Osteocyte (in vitro differentiated cells): ENCODE measurements around the gene PALD1. TPM values are rescaled to one million over a fixed set of nuclear protein-coding genes. Genes with fewer than 3 reads are reported as not detected.

Source experiments
- DNase-seq: peaks from one replicate; pipeline ENCODE4 v3.0.0; 2021; ENCODE audit warnings: mixed read lengths; ENCODE audit not compliant: unreplicated experiment; ENCODE audit errors: extremely low spot score
- H3K27ac Mint-ChIP-seq: one replicate; pipeline ENCODE4 v1.8.0; 2021; ENCODE audit warnings: mild to moderate bottlenecking, mixed read lengths; ENCODE audit not compliant: unreplicated experiment
- H3K27me3 Mint-ChIP-seq: one replicate; pipeline ENCODE4 v1.8.0; 2021; ENCODE audit warnings: mixed read lengths; ENCODE audit not compliant: unreplicated experiment
- H3K36me3 Mint-ChIP-seq: one replicate; pipeline ENCODE4 v1.8.0; 2021; ENCODE audit warnings: mixed read lengths; ENCODE audit not compliant: unreplicated experiment
- H3K4me1 Mint-ChIP-seq: one replicate; pipeline ENCODE4 v1.8.0; 2021; ENCODE audit warnings: mixed read lengths; ENCODE audit not compliant: unreplicated experiment
- H3K4me3 Mint-ChIP-seq: one replicate; pipeline ENCODE4 v1.8.0; 2021; ENCODE audit warnings: mild to moderate bottlenecking, moderate library complexity, mixed read lengths; ENCODE audit not compliant: unreplicated experiment
- H3K9me3 Mint-ChIP-seq: one replicate; pipeline ENCODE4 v1.8.0; 2021; ENCODE audit warnings: mixed read lengths; ENCODE audit not compliant: unreplicated experiment
- total RNA-seq: library from RNA; stranded (reverse); gene quantifications from 2 replicates; pipeline ENCODE4 v1.2.1, GENCODE V29; 2021
- TF ChIP-seq, protein P1 (sequence below): fragments of 200-600 bp; sonication (generic); IDR thresholded peaks from 2 replicates; pipeline ENCODE4 v1.5.0; 2021; ENCODE audit warnings: antibody characterized with exemption, mild to moderate bottlenecking, moderate library complexity

PALD1 gene
- total RNA-seq, 1 donor from 2014 or later = 3.1 TPM

DNA sequence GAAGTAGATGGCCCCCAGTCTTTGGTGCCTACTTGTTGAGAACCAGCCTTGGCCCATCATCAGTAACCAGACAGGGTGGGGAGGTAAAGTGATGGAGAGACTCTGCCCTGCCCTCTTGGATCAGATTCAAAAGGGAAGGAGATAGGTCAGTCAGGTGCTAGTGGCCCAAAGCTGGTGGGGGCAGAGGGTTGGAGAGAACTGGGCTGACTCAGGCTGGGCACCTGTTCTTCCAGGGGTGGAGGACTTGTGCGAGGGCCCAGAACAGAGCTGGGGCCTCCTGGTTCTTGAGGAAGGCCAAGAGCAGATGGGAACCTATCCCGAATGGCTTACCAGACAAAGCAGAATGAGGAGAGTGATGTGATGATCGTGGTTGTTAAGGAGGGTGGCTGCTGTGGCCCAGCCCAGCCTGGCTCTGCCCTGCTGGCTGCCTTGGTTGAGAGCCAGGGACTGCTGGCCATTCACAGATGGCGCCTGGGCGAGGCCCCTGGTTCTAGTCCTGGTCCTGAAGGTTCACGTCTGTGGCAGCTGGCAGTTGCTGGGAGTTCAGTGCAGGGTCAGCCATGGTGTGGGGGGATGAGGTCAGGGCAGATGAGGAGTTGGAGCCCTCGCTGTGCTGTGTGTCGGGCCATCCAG is 36.6 kb downstream of the PALD1 start:
- DNase-seq = no peak
- H3K27ac Mint-ChIP-seq = no peak overlapping the region
- H3K9me3 Mint-ChIP-seq = no peaks in the 10 kb centered on the region
- H3K4me3 Mint-ChIP-seq = no peak overlapping the region
- peaks cover 37% of the 10 kb centered on the region for H3K4me1 Mint-ChIP-seq
- H3K36me3 Mint-ChIP-seq = no peaks in the 10 kb centered on the region
- H3K27me3 Mint-ChIP-seq = no peaks in the 10 kb centered on the region
- TF ChIP-seq, protein P1, sequence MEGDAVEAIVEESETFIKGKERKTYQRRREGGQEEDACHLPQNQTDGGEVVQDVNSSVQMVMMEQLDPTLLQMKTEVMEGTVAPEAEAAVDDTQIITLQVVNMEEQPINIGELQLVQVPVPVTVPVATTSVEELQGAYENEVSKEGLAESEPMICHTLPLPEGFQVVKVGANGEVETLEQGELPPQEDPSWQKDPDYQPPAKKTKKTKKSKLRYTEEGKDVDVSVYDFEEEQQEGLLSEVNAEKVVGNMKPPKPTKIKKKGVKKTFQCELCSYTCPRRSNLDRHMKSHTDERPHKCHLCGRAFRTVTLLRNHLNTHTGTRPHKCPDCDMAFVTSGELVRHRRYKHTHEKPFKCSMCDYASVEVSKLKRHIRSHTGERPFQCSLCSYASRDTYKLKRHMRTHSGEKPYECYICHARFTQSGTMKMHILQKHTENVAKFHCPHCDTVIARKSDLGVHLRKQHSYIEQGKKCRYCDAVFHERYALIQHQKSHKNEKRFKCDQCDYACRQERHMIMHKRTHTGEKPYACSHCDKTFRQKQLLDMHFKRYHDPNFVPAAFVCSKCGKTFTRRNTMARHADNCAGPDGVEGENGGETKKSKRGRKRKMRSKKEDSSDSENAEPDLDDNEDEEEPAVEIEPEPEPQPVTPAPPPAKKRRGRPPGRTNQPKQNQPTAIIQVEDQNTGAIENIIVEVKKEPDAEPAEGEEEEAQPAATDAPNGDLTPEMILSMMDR = no peak

DNA sequence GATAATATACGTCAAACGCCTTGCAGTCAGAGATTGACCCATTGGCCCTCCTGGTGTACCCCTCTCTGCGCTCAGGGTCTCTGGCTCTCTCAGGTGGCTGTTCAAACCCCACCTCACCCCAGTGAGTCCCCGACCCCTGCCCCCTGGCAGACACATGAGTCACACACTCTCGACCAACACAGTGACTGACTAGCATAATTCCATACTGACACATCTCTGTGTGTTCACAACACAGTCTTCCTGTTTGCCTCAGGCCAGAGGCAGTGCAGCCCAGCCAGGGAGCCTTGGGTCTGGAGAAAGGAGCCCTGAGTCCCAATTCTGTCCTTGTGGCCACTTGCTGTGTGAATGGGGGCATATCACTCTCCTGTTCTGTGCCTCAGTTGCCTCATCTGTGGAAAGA is 40.1 kb downstream of the PALD1 start:
- Mint-ChIP-seq H3K36me3 (no peaks in the 10 kb centered on the region), H3K4me1 (peaks cover 14% of the 10 kb centered on the region), H3K9me3 (no peaks in the 10 kb centered on the region), H3K27ac (no peak overlapping the region), H3K27me3 (no peaks in the 10 kb centered on the region), H3K4me3 (no peak overlapping the region)
- TF ChIP-seq, protein P1 = no peak
- no peak for DNase-seq

DNA sequence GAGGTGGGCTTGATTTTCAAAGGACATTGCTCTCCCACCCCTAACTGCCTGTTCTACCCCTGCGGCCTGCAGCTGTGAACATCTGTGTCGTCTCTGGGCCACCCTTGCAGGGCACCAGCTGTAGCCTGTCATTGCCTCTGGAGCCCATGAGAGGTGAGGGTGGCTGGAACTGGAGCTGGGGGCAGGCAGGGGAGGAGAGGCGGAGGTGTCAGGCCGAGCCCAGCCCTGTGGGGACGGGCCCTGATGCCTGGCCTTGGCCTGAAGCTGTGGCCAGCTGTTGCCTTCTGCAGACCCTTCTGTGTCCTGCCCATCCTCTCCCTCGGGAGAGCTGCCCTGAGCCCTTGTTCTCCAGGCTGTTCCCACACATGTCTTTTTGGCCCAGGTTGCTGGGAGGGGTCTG is 44.5 kb downstream of the PALD1 start:
- no peak for DNase-seq
- H3K27me3 Mint-ChIP-seq = no peaks in the 10 kb centered on the region
- no peak overlapping the region for H3K4me3 Mint-ChIP-seq
- H3K4me1 Mint-ChIP-seq = peaks cover 8% of the 10 kb centered on the region
- TF ChIP-seq, protein P1 = no peak
- no peaks in the 10 kb centered on the region for H3K36me3 Mint-ChIP-seq
- no peak overlapping the region for H3K27ac Mint-ChIP-seq
- H3K9me3 Mint-ChIP-seq = no peaks in the 10 kb centered on the region

DNA sequence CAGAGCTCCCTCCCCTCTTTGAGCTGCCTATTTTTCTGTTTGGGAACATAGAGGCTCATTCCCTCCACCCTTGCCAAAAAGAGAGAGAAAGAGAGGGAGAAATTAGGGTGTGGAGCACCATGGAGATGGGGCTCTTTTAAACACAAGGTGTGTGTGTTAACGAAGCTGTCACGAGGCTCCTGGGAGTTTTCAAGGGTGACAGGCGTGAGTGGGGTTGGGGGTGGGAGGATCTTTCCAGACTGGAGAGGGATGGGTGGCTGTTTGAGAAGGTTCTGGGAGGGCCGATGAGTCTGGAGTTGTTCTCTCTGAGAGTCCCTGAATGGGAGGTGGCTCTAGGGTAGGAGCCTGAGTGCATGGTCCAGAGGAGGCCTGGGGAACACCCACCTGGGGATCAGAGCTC is 45.0 kb downstream of the PALD1 start:
- Mint-ChIP-seq H3K9me3 (no peaks in the 10 kb centered on the region), H3K27ac (no peak overlapping the region), H3K36me3 (no peaks in the 10 kb centered on the region), H3K4me1 (peaks cover 4% of the 10 kb centered on the region), H3K4me3 (no peak overlapping the region), H3K27me3 (no peaks in the 10 kb centered on the region)
- TF ChIP-seq, protein P1 = no peak
- no peak for DNase-seq

DNA sequence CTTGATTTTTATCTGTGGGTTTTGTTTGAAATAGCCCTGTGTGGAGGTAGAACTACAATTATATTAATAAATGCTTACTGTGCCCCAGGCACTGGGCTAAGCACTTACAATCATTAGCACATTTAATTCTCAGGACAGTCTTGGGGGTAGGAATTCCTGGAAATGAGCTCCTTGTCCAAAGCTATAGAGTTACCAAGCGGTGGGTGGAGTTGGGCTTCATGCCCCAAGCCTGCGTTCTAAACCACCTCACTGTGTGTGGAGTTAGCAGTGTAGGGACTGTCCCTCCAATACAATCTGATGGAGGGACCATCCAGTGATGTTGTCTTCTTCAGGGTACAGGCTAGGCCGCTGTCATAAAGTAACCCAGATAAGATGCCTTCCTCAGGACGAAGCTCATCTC is 49.7 kb downstream of the PALD1 start:
- no peak for DNase-seq
- Mint-ChIP-seq H3K9me3 (no peaks in the 10 kb centered on the region), H3K27me3 (no peaks in the 10 kb centered on the region), H3K27ac (no peak overlapping the region), H3K36me3 (no peaks in the 10 kb centered on the region), H3K4me3 (no peak overlapping the region), H3K4me1 (no peaks in the 10 kb centered on the region)
- TF ChIP-seq, protein P1 = no peak
